Right lobe of liver (tissue), 4 donors: ENCODE results near the gene DUSP15.

ENCODE experiments used
- CTCF ChIP-seq, 4 donors: fragments of 200-600 bp in 3 of 4; fragments of 450-650 bp in 1 of 4; IDR thresholded peaks; one replicate each; pipeline versions ENCODE4 v1.5.1 to v1.8.0; 2016 to 2022; ENCODE audit warnings: antibody characterized with exemption in 4 of 4, mild to moderate bottlenecking in 2 of 4
- POLR2A ChIP-seq: fragments of 450-650 bp; IDR thresholded peaks from one replicate; pipeline ENCODE4 v1.6.1; 2017; ENCODE audit warnings: antibody characterized with exemption, mild to moderate bottlenecking
- donor health status: DM: no; HTN: no; CAD: no.
- donor health status: DM: no; HTN: no; CAD: no.
- donor health status: DM: no; HTN: yes; CAD: no.

- TF ChIP-seq CTCF (IDR thresholded peaks at IDR 0.05) (no peak), POLR2A (no peak)
These were observed 1.3 kb downstream of the DUSP15 start for GRCh38 chr20:31868853-31869672.
